Activated naive CD8-positive, alpha-beta T cell treated with anti-CD3 and anti-CD28 coated beads, Interleukin-2, amount 50 U/mL, for 24 hours (primary cell): ENCODE data around the gene MED13L.

Experiments used
- ATAC-seq: fragments of 150-1000 bp; cut with Tn5 transposase; one replicate; pipeline ENCODE4 v1.10.0; 2021
- DNase-seq: peaks from one replicate; pipeline ENCODE4 v3.0.0; 2021
- H3K27ac Mint-ChIP-seq: one replicate; pipeline ENCODE4 v1.8.0; 2021; ENCODE audit warnings: mild to moderate bottlenecking, mixed read lengths
- H3K27me3 Mint-ChIP-seq: one replicate; pipeline ENCODE4 v1.8.0; 2021; ENCODE audit warnings: mixed read lengths
- H3K36me3 Mint-ChIP-seq: one replicate; pipeline ENCODE4 v1.8.0; 2021; ENCODE audit warnings: low read depth, mixed read lengths
- H3K4me1 Mint-ChIP-seq: one replicate; pipeline ENCODE4 v1.8.0; 2021; ENCODE audit warnings: mixed read lengths
- H3K4me3 Mint-ChIP-seq: one replicate; pipeline ENCODE4 v1.8.0; 2021; ENCODE audit warnings: mild to moderate bottlenecking, moderate library complexity, mixed read lengths
- H3K9me3 Mint-ChIP-seq: one replicate; pipeline ENCODE4 v1.8.0; 2021; ENCODE audit warnings: mixed read lengths

Gene MED13L

DNA sequence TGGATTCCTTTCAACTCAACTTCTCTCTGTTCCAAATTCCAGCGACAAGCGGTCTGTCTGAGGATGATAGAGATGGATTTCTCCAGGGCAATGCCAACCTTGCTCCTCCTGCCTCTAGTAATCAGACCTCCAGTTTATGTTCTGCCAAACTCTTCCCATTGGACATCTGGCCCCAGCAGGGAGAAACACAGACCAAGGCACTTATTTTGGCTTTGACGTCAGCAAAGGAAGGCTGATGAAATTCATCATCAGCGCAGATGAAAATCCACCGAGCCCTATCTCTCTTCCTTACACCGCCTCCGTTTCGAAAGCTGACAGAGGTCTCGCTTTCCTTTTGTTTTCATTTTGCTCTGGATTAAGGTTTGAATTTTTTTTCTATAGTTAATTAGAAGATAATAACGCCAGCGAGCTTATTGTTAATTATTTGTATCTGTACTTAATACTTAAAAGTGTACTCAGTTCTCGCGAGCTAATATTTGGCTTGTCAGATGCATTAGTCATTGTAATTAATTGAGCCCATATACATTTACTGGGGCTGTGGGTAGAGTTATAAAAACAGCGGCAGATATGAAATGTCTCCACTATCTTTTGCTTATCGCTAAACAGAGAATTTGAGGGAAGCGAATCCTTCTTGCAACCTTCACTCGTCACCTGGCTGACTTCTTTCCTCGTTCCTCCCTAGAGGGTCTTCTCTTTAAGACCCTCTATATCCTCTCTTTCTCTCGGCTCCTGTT is 35.9 kb upstream of the MED13L start:
- Mint-ChIP-seq H3K9me3 (peaks cover 15% of the 10 kb centered on the region), H3K36me3 (no peaks in the 10 kb centered on the region), H3K4me1 (peaks cover 8% of the 10 kb centered on the region), H3K4me3 (no peak overlapping the region), H3K27ac (no peak overlapping the region), H3K27me3 (no peaks in the 10 kb centered on the region)
- ATAC-seq (no peak), DNase-seq (no peak)

DNA sequence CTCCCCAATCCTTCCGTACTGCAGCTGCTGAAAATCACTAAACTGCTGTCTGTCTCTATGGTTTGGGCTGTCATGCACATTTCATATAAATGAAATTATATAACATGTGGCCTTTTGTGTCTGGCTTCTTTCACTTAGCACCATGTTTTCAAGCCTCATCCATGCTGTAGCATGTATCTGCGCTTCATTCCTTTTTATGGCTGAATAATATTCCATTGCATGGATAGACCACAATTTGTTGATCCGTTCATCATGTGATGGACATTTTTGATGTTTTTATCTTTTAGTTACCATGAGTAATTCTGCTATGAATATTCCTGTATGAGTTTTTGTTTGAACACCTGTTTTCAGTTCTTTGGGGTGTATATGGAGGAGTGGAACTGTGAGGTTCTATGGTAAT is 32.6 kb upstream of the MED13L start:
- Mint-ChIP-seq H3K9me3 (peaks cover 15% of the 10 kb centered on the region), H3K4me3 (no peak overlapping the region), H3K27ac (no peak overlapping the region), H3K36me3 (no peaks in the 10 kb centered on the region), H3K4me1 (no peaks in the 10 kb centered on the region), H3K27me3 (no peaks in the 10 kb centered on the region)
- DNase-seq = no peak
- ATAC-seq = no peak

DNA sequence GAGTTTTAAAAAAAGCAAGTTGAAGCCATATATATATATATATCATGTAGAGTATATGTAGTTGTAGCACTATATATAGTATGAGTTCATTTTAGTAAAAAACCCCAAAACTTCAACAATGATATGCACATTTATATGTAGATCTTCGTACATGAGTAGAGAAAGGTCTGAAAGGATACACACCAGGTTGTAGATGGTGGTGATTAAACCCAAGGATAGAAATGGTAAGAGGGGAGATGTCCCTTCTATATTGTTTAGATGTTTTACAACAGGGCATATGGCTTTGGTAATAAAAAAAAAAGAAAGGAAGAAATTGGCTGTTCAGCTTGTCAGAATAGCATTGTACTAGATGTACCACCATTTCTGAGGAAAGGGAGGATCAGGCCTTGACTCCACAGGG is 31.9 kb upstream of the MED13L start:
- no peaks in the 10 kb centered on the region for H3K4me1 Mint-ChIP-seq
- no peak for ATAC-seq
- no peak overlapping the region for H3K4me3 Mint-ChIP-seq
- no peak for DNase-seq
- H3K36me3 Mint-ChIP-seq = no peaks in the 10 kb centered on the region
- no peak overlapping the region for H3K27ac Mint-ChIP-seq
- peaks cover 15% of the 10 kb centered on the region for H3K9me3 Mint-ChIP-seq
- no peaks in the 10 kb centered on the region for H3K27me3 Mint-ChIP-seq

DNA sequence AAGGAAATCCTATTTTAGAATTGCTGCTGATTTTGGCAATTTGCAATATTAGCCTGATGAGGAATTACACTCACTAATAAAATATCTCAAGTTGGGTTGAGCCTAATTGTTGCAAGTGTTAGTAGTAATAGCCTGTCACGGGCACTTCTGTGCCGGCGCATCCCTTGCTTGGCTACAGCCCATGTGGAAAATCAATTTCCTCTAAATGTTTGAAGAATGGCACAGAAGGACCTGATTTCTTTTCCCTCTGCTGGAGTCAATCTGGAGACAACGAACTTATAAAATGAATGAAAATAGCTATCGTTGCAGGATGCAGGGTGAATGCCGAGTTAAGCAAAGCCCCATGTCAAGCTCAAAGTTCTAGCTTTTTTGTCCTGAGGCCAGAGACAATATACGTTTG is 31.2 kb upstream of the MED13L start:
- no peaks in the 10 kb centered on the region for H3K27me3 Mint-ChIP-seq
- ATAC-seq (no peak), DNase-seq (no peak)
- H3K27ac Mint-ChIP-seq = no peak overlapping the region
- no peak overlapping the region for H3K4me3 Mint-ChIP-seq
- H3K4me1 Mint-ChIP-seq = no peaks in the 10 kb centered on the region
- H3K9me3 Mint-ChIP-seq = peaks cover 15% of the 10 kb centered on the region
- no peaks in the 10 kb centered on the region for H3K36me3 Mint-ChIP-seq

DNA sequence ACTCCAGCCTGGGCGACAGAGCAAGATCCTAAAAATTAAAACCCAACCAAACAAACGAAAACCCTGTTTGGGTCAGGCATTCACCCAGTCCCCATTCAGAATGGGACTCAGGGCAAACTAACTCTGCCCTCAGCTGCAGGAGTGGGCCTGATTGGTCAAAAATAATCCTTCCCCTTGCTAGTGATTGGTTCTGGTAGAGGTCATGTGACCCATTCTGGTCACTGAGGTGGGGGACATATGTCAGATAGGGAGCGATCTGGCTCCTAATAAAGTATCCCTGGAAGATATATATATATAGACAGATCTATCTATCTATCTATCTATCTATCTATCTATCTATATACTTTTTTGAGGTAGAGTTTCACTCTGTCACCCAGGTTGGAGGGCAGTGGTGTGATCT is 29.5 kb upstream of the MED13L start:
- ATAC-seq = no peak
- Mint-ChIP-seq H3K4me1 (no peaks in the 10 kb centered on the region), H3K36me3 (no peaks in the 10 kb centered on the region), H3K9me3 (peaks cover 15% of the 10 kb centered on the region), H3K27ac (no peak overlapping the region), H3K27me3 (no peaks in the 10 kb centered on the region), H3K4me3 (no peak overlapping the region)
- DNase-seq = no peak

DNA sequence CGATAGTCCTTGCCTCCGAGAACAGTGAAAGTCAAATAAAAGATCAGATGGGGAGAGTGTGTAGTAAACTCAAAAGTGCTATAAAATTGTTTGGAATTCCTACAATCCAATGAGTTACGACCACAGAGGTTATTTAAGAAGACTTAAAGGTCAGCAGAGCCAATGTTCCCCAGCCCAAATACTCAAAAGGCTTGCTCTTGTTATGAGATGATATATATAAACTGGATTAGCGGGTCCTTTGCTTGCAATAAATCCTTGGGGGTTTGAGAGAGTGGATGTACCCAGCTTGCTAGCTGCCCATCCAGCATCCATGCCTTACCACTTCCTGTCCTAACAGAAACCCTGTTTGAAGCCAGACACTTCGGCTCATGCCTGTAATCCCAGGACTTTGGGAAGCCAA is 29.0 kb upstream of the MED13L start:
- H3K9me3 Mint-ChIP-seq = peaks cover 15% of the 10 kb centered on the region

DNA sequence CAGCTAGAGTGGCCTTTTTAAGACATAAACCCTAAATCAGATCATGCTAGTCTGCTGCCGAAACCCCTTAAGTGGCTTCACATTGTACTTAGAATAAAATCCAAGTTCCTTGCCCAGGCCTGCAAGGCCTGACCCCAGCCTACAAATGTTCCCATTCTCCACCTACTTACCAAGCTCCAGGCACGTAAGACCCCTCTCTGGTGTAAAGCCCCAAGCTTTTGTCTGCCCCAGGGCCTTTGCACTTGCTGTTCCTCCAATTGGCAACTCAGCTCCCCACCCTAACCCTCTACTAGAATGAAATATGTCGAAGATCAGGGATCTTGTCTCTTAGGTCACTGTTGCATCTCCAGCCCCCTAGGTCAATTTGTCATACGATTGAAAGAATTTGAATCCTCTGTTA is 27.1 kb upstream of the MED13L start:
- H3K4me1 Mint-ChIP-seq = no peaks in the 10 kb centered on the region
- no peaks in the 10 kb centered on the region for H3K27me3 Mint-ChIP-seq
- no peak overlapping the region for H3K27ac Mint-ChIP-seq
- DNase-seq (no peak), ATAC-seq (no peak)
- no peaks in the 10 kb centered on the region for H3K36me3 Mint-ChIP-seq
- peaks cover 7% of the 10 kb centered on the region for H3K9me3 Mint-ChIP-seq
- no peak overlapping the region for H3K4me3 Mint-ChIP-seq

More for the DNA sequence above, 29.0 kb upstream of the MED13L start:
- H3K27ac Mint-ChIP-seq = no peak overlapping the region
- H3K4me1 Mint-ChIP-seq = no peaks in the 10 kb centered on the region
- no peaks in the 10 kb centered on the region for H3K27me3 Mint-ChIP-seq
- no peak overlapping the region for H3K4me3 Mint-ChIP-seq
- DNase-seq (no peak), ATAC-seq (no peak)
- no peaks in the 10 kb centered on the region for H3K36me3 Mint-ChIP-seq

DNA sequence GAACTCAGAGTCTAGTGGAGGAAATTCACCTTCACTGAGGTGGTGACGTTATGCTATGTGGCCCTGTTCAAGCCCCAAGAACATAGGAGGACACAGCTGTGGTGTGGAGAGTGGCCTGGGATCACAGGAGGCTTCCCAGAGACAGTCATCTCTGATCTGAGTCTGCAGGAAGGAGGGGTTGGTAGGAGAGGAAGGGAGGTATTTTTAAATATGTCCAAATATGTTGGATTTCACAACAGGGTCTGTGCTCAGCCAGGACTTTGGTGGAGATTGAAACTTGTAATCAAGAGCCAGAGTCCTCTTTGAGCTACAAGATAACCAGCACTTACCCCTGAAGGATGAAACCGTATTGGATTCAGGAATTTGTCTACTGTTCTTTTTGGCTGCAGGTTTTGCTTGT is 26.4 kb upstream of the MED13L start:
- Mint-ChIP-seq H3K27ac (no peak overlapping the region), H3K36me3 (no peaks in the 10 kb centered on the region), H3K9me3 (peaks cover under 1% of the 10 kb centered on the region), H3K4me1 (no peaks in the 10 kb centered on the region), H3K27me3 (no peaks in the 10 kb centered on the region), H3K4me3 (no peak overlapping the region)
- no peak for DNase-seq
- no peak for ATAC-seq

DNA sequence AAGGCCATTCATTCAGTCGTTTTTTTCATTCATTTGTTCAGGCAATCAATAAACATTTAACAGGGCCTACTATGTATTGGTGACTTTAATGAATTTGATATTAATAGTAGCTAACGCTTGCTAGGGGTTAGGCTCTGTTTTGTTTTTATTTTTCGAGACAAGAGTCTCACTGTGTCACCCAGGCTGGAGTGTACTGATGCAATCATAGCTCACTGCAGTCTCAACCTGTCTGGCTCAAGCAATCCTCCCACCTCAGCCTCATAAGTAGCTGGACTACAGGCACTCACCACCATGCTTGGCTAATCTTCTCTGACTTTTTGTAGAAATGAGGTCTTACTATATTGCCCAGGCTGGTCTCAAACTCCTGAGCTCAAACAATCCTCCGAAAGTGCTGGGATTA is 25.6 kb upstream of the MED13L start:
- Mint-ChIP-seq H3K4me3 (no peak overlapping the region), H3K27me3 (no peaks in the 10 kb centered on the region), H3K36me3 (no peaks in the 10 kb centered on the region), H3K4me1 (no peaks in the 10 kb centered on the region), H3K27ac (no peak overlapping the region), H3K9me3 (no peaks in the 10 kb centered on the region)
- ATAC-seq (no peak), DNase-seq (no peak)

DNA sequence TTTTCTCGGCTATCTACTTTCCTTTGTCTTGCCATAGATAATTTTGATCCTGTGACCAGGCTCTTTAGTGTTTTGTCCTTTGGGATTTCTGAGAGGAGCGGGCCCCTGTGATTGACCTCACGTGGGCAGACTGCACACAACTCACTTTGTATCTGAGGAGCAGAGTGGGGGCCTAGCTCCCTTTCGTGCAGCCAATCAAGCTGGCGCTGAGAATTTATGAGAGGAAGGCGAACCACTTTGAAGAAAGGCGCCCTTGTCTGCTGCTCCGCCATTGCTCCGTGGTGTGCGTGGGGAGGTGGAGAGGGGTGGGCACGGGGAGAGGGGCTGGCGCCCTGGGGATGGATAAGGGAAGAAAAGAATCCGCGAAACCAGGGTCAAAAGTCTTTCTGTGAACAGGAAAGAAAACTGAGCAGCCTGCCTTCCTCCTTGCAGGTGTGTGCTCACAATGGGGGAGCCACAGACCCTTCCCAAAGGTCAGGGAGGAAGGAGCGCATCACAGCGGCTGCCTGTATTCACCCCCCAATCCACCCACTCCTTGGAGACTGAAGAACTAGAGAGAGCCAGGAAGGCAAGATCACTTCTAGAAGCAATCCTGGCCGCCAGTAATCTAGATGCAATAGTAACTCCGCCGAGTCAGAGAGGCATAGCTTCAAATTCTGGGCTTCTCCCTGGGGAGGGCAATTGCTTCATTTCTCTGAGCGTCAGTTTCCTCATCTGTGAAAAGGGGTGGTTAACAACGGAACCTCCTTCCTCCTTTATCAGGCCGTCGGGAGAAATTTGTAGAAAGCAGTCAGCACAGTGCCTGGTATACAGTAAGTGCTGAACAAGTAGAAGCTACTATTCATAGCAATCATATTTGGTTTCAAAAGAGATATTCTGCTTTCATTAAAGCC is 24.9 kb upstream of the MED13L start:
- H3K27ac Mint-ChIP-seq = no peak overlapping the region
- no peaks in the 10 kb centered on the region for H3K4me1 Mint-ChIP-seq
- H3K9me3 Mint-ChIP-seq = no peaks in the 10 kb centered on the region
- ATAC-seq = no peak
- no peak overlapping the region for H3K4me3 Mint-ChIP-seq
- H3K36me3 Mint-ChIP-seq = no peaks in the 10 kb centered on the region
- no peaks in the 10 kb centered on the region for H3K27me3 Mint-ChIP-seq
- no peak for DNase-seq

DNA sequence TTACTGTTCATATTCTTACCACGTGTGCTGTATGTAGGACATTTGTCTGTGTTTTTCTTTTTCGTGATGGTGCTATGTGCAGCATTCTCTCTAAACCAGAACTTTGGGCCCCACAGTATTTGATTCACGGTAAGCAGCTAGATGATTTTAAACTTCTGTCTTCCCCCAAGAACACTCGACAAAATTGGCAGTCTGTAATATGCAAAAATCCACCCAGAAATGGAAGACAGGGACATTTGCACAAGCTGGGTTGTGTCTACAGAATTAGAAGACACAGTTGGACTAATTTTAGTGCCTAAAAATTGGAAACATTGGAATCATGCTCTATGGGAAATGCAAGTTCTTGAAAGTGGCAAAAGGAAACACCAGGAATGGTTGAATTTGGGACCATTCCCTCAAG is 24.1 kb upstream of the MED13L start:
- Mint-ChIP-seq H3K27me3 (no peaks in the 10 kb centered on the region), H3K27ac (no peak overlapping the region), H3K9me3 (no peaks in the 10 kb centered on the region), H3K36me3 (no peaks in the 10 kb centered on the region), H3K4me3 (no peak overlapping the region), H3K4me1 (no peaks in the 10 kb centered on the region)
- DNase-seq (no peak), ATAC-seq (no peak)

DNA sequence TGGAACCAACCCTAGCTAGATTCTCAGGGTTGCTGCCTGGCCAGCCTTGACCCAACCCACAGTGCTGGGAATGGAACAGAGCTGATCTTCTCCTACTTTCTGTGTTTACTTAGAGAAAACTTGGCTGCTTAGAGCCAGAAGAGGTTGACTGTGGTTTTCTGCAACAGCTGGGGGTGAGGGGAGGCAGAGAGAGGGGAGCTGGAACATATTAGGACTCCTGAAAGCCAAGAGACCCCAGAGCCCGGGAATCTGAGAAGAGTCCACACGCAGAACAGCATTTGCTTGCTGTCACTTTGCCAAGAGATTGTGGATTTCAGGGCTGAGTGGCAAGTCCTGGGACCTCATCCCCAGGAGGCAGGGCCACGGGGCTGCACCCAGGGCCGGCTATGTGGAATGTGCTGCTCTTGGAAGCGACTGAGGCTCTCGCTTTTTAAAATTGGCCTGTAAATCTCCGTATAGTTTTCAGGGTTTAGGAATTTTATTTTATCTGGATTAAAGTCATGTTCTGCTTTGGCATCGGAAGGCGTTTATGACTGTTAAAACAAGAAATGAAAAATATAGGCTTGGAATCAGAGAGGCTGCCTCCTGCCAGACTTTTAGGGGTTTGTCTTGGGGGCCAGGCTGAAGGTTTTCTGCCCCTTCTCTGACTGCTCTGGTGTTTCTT is 22.3 kb upstream of the MED13L start:
- Mint-ChIP-seq H3K27ac (no peak overlapping the region), H3K36me3 (no peaks in the 10 kb centered on the region), H3K4me3 (no peak overlapping the region), H3K4me1 (no peaks in the 10 kb centered on the region), H3K9me3 (peaks cover 4% of the 10 kb centered on the region), H3K27me3 (peaks cover 4% of the 10 kb centered on the region)
- DNase-seq (no peak), ATAC-seq (no peak)

DNA sequence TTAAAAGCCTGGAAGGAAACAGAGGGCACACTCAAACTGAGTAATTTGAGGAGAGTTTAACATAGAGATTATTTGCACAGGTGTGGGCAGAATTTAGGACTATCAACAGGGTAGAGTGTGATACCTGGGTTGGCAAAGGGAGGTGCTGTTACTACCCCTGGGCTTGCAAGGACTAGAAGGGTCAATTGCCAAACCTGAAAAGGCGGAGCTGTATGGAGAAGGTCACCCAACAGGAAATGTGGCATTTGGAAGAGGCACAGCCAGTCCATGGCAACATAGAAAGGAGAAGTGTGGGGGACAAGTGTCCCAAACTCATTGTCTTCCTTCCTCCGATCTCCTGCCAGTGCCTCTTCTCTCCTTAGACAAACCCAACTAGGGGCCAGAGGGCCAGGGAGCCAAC is 21.6 kb upstream of the MED13L start:
- Mint-ChIP-seq H3K27me3 (peaks cover 4% of the 10 kb centered on the region), H3K36me3 (no peaks in the 10 kb centered on the region), H3K4me3 (no peak overlapping the region), H3K9me3 (peaks cover 4% of the 10 kb centered on the region), H3K4me1 (no peaks in the 10 kb centered on the region), H3K27ac (no peak overlapping the region)
- ATAC-seq (no peak), DNase-seq (no peak)

DNA sequence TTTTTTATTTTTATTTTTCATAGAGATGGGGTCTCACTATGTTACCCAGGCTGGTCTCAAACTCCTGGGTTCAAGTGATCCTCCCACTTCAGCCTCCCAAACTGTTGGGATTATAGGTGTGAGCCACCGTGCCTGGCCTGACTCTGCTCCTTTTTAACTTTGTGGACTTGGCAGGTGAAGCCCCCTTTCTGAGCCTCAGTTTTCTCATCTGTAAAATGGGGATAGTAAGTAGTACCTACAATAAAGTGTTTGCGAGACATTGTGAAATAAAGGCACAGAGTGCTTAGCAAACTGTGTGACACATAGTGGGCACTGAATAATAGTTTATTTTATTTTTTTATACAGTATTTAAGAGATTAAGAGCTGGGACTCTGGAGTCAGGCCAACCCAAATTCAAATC is 21.1 kb upstream of the MED13L start:
- Mint-ChIP-seq H3K9me3 (peaks cover 4% of the 10 kb centered on the region), H3K4me1 (no peaks in the 10 kb centered on the region), H3K4me3 (no peak overlapping the region), H3K27ac (no peak overlapping the region), H3K27me3 (peaks cover 4% of the 10 kb centered on the region), H3K36me3 (no peaks in the 10 kb centered on the region)
- no peak for DNase-seq
- no peak for ATAC-seq
